Pulmonary artery endothelial cell (primary cell): ENCODE data around the gene ATP8B4. TPM values are rescaled to one million over a fixed set of nuclear protein-coding genes. Genes with fewer than 3 reads are reported as not detected.

Experiments used
- DNase-seq: peaks from one replicate; pipeline ENCODE4 v3.0.0-alpha.2; 2011; ENCODE audit warnings: low read depth, low spot score
- total RNA-seq: library from RNA; depleted of rRNA; stranded (reverse); fragments of >200 nt; gene quantifications from 2 replicates; pipeline ENCODE4 v1.2.3, GENCODE V29; 2014

Gene ATP8B4
- total RNA-seq, 1 donor from 2014 or later, result not detected

DNA sequence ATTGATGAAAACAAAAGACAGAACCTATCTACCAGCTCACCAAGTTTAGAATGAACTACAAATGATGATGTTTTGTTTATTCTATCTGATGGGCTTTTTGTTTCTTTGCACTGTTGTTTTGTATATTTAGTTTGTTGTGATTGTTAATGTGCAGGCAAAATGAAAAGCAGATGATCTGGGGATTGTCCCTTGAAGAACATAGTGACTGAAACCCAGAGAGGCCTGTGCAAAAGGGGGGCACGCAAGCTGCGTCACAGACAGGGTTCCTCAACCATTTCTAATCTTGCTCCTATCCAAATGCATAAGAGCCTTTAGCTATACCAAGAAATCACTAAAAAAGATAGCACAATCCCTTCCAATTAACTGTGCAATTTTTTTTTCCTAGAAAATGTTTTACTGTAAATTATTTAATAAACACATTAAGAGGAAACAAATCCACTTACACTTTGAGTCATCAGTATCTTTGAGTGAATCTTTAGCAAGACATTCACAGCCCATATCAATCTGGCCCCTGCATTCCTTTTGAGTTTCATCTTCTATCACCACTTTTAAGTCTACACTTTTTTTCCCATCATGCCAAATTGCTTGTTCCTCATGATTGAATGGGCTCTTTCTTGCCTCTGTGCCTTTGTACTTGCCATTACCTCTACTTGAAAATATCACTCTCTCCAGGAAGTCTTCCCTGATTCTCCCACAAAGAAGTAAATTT, 220.3 kb downstream of the ATP8B4 start:
- no peak for DNase-seq

DNA sequence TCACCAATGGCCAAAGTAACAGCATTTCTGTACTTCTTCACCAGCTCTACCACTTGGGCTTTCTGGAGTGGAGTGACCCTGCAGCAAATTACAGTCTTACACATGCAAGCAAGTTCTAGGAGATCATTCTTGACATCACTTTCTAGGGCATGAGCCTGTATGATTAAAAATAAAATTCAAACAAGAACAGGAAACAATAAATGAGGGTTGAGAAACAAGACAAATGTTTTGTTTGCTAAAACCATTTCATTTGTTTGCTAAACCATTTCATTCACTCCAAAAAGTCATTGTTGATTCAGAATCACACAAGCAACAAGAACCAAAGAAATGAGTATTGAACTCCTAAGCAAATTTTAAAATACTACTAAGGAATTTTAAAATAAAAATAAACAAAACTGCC, 220.9 kb downstream of the ATP8B4 start:
- no peak for DNase-seq

DNA sequence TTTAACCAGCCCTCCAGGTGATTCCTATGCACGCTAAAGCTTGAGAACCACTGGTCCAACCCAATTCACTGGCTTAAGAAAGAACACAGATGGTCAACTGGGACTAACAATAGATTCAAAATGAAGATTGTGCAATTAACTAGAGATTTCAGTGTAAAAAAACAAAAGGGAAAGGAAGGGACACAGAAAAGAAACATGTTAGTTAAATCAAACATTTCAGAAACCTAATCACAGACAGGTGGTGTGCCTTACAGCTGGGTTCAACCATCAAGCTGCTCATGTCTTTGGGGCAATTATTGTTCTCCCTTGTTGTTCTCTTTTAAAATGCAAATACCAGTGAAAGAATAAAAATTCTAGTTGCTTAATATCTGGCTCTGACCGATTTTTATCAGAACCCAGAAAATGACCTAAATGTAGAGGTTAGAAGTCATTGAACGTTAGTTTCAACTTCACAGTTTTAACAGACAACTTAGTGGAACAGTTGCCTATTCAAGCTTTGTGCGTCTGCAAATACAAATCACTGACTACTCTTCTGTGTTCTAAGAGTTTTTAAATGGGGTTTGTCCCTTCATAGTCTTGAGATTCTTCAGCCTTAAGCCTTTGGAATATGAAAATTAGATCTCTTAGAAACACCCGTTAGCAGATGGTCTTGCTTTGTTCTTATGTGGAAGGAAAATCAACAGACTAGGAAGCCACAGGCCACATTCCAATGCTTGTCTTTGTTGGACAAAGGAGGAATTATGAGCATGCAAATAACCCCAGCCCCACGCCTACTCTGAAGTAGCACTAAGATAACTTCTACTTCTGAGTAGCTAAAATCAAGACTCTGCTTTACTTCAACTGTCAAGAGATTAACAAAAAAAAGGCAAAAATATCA, 223.4 kb downstream of the ATP8B4 start:
- no peak for DNase-seq

DNA sequence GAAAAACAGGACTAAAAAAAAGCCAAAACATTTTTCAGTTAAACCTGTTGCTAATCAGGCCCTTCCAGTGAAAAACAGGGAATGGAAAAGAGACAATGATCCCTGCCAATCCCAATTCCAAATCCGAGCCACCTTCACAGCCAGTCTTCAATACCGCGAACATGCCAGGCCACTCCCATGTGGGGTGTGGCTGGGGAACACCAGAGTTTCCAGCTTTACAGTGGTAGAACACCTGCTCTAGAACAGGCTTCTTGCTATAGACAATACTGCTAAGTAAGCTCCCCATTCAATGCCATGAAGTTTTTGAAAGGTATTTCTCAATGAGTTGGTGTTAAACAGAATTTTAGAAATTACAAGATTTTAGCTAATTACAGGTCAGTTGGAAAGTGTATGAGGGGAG, 228.3 kb downstream of the ATP8B4 start:
- no peak for DNase-seq

DNA sequence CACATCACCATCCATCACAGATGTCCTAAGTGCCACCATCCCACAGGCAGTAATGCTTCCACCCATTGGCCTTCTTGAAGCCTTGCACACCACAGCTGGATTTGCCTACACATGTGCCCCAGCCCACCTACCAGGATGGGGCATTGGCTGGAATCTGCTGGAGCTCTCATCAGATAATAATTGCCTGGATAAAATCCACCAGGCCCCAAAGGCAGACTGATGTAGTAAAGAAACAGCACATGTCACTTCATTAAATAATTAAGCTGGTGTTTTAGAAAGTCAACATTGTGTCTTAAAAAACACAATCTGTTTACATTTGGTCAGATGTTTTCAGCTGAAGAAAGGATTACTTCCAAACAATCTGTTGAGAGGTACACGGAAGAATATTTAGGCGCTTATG, 229.5 kb downstream of the ATP8B4 start:
- no peak for DNase-seq

DNA sequence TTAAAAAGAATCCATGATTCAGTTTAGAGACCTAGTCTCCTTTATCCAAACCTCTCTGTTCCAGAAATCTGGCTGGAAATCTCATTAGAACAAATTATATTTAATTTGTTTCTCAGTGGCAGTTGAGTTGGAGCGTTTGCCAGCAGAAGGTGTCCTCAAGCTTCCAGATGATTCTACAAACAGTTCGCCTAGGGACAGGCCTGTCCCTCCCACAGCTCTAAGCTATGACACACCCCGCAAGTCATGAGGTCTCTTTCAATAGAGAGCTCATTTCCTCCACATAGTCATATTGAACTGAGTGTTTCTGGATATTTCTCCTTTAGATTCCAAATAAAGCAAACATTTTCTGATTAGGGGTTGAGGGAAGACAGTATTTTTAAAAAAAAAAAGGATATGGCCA, 230.3 kb downstream of the ATP8B4 start:
- DNase-seq, result no peak

DNA sequence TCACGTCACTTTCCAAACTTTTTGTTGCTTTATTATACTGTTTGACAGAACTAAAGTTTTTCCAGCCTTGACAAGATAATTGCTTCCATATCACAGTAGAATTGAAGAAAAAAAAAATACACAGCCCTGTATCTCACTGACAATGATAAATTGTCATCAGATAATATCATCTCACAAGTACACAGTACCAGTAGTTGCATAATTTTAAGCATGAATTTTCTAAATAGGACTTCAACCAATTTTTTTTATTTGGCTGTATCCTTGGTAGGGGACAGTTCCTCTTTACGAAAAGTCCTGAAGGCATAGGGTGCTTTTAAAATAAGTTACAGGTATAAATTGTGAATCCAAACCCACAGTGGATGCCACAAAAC, 230.7 kb downstream of the ATP8B4 start:
- DNase-seq, result no peak

DNA sequence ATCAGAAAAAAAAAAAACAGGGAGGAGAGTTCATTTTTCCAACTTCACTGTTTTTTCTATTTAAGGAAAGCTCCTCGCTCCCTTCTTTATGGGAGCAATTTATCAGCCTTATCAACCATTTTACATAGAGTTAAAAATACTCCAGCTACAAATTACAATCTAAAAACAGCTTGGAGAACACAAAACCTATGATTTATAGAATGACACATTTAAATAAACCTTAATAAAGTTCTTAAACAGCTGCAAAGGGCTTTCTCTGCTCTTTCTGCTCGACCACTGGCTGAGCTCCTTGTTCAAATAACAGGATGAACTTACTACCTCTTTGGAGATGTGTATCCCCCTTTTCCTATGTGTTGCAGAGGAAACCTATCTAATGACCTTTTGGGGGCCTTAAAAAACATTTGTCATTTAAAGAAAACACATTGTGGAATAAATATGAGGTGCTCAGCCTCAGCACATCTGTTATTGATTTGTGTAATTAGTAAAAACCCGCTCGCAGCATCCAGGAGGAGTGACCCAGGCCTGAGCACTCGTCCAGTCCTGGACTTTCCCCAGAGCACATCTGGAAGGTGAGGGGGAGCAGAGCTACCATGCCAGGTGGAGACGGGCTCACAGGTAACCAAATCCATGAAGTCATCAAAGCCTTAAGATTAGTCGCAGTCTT, 231.2 kb downstream of the ATP8B4 start:
- no peak for DNase-seq

DNA sequence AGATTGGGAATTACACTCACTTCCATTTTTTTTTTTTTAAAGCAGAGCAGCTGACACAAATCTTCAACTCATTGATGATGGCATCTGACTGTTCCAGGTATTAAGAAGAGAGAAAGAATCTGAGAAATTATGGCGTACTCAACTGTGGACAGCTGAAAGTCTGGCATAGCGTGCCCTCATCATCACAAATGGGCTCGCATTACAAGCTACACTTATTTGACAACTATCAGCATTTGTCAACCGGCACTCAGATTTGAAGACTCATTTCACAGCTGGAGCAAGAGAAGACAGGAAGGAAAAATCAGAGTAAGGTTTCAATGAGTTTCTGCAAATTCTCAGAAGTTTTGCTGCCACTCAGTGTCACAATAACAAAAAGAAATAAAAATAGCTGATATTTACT, 235.9 kb downstream of the ATP8B4 start:
- no peak for DNase-seq

DNA sequence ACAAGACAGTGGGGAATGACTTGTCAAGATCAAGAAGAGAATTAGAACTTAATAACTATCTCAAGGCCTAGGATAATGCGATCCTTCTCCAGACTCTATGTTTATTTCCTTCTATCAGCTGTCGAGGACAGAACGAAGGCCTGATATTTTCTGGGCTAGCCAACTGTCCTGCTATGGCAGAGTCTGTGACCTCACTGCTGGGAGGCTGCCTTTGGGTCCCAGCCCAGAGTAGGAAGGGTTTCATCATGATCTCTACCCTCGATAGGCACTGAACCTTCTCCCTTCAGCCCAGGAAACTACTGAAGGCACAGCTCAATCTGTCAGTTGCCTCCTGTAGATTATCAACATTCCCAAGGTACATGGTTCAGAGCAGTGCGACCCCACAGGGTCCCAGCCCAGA, 237.2 kb downstream of the ATP8B4 start:
- no peak for DNase-seq

DNA sequence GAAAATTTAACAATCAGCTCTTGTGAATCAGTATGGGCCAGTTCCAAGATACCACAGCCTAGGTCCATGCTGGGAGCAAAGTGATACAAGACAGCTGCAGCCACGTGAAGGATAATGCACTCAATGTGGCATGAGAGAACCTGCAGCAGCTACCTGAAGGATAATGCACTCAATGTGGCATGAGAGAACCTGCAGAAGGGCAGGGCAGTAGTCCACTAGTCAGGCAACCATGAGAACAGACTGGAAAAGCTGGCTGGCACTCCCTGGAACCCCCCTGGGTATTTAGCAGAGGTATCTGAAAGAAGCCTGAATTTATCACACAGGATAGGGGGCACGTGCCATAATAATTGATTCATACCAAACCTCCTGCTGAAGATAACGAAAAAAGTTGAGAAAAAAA, 237.6 kb downstream of the ATP8B4 start:
- DNase-seq, result no peak

DNA sequence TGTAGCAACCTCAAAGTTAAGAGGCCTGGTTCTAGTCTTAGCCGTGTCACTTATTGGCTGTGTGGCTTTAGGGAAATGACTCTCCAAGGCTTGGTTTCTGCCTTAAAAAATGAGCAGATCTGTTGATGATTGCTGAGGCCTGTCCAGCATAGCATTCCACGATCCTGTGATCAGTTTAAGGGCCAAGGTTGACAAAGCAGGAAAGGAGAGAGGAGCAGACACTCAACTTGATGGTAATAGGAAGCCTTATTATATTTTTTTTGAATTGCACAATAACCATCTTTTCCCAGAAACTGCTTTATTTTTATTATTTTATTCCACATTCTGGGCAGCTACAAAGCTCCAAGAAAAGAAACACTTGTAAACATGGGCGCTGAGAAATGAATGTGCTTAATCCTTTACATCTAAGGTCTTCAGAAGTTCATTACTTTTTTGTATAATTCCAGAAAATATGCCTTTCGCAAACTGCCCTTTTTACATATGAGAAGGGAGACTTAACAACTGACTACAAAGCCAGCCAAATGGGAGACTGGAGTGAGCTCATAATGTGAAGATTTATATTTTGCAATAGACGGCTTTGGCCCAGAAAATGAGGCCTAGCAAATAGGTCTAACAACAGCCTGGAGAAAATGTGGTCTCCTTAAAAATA, 241.0 kb downstream of the ATP8B4 start:
- DNase-seq, result no peak

DNA sequence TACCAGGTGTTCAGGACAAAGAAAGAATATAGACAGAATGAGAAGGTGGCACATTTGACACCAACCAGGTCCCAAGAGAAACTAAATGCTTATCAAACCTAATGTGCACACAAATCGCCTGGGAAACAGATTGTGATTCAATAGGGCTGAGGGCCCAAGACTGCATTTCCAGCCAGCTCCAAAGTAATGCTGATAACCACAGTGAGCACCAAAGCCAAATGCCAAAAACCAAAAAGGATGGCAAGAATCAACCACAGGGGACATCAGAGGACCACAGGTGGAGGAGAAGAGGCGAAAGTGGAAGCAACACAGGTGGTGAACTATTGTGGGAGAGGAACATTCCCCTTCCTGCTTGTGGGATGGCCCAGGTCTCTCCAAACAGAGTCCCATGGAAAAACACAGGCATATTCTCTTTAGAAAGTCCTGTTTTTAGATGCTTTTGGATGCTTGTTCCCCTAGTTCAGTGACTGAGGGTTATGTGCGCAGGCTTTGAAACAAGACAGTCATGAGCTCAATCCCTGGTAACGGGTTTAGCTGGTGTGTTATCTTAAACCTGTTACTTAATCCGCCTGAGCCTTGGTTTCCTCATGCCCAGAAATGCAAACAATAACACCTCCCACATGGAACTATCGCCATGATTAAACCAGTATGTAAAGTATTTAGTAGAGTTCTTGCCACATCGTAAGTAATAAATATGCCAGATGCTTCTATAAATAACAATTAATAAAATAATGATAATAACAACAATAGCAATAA, 241.7 kb downstream of the ATP8B4 start:
- no peak for DNase-seq

DNA sequence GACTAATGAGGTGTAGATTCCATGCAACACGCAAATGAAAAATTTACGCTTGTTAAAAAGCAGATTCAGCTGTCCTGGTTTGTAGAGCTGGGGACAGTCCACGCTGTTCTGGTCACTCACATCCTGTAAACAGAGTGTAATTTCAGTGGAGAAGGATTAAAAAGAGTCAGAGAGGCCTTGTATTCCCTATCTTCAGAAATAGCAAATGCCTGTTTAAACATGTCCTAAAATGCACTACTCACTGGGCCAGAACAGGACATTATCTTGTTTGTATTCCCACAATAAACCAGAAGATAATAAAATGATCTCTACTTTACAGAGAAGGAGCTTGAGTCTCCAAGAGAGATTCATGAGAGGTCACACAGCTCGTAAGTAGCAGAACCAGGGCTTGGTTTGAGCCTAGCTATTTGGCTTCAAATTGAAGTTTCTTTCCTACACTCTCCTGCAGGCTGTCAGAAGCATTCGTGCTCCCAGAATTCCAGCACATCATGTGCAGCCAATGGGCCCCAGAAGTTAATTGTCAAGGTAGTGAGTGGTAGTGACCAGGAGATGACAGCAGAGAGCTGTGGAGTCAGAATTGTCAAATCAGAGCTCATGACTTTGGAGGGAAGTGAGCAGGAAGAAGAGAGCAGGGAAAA, 242.5 kb downstream of the ATP8B4 start:
- no peak for DNase-seq

DNA sequence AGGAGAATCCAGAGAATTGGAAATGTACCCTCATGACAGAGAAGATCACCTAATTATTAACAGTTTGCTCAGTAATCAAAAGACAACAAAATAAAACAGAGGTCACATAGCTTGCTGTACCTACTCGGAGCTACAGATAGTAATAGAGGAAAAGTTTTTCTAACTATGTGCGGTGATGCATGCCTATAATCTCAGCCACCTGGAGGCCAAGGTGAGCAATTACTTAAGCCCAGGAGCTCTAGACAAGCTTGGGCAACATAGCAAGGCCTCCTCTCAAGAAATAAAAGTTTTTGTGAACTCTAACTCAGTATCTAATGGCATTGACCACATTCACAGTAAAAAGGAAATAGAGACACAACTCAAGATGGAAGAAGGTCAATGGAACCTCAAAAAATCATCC, 243.6 kb downstream of the ATP8B4 start:
- DNase-seq, result no peak

DNA sequence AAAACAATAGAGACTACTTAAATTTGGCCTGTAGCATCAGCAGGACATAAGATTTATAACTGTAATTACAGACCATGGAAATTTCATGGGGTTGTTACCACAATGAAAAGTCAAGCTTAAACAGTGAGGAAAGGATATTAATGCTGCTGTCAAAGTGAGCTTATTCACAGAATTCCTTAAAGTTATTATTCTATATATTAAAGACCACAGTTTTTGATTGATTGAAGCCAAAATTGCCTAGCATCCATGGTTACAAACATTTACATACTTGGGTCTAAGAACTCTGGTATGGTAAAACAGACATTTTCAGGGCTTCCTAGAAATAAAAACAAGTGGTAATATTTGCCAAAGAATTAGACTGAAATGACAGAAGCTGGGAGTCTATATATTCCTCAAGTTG, 248.6 kb downstream of the ATP8B4 start:
- DNase-seq, result no peak

DNA sequence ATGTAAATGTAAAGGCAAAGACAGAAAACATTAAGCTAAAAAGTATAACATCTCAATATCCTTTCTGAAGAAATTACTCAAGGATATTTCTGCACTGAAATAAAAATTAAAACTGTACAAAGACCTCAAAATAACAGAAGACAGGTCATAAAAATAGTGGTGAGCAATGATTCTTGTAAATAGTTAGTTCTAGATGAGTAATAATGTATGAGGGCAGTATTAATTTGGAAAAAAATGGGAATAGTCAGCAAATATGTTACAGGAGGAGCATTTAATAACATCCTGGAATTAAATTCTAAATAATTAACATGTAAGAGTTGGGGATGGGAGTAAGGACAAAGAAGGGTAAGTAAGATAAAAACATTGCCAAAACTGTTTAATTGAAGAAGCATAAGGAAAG, 250.7 kb downstream of the ATP8B4 start:
- no peak for DNase-seq

DNA sequence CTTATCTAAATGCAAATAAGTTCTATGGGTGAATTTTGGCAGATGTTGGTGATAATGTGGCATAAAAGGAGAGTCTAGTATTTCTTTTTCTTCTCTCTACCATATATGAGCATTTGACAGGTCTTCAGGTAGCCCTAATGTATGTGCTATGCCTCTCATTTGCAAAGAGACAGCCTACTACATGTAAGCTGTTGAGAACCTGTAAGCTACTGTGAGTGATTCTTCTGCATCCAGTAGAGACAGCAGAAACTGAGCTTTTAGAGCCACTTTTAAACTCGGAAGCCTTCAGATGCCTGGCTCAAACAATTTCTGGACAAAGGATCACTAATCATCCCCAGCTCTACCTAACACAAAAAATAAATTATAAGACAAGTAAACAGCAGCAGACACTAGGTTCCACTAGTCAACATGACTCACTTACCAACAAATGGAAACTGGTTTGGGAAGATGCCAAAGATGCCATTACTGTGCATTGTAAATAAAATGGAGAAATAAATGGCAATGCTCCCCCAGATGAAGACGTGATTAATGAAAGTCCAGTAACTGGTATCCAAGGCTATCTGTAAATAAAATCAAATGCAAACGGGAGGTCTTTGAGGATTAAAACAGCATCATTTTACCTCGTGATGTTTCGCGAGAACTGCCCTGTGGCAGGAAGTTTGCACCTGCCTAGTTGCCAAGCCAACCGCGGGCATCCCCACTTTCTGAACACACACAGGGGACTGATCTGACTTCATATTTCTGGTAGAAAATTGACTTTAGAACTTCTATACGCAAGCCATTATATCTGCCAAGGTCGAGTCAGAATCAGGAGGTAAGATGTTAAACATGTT, 252.9 kb downstream of the ATP8B4 start:
- DNase-seq, result no peak

DNA sequence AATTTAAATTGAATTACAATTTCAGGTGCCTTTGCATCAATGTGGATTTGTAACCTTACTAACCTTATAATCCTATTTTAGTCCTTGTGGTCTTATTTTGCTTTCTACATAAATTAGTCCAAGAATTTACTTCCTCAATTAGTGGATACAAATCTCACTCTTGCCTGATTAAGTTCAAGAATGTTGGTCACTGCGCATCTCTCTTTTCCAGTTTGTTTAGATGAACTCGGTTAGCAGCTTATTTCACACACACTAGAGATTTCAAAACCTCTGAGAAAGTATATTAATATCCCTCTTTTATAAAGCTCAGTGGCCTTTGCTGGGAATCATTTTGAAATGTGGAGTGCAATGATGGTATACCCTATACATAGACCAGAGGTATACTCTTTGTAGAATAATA, 254.8 kb downstream of the ATP8B4 start:
- no peak for DNase-seq
